ENCODE data around the gene HNF4A. TPM values are rescaled to one million over a fixed set of nuclear protein-coding genes. Genes with fewer than 3 reads are reported as not detected.

HNF4A gene
- polyA plus RNA-seq, 1 experiment: 0.04 TPM

DNA sequence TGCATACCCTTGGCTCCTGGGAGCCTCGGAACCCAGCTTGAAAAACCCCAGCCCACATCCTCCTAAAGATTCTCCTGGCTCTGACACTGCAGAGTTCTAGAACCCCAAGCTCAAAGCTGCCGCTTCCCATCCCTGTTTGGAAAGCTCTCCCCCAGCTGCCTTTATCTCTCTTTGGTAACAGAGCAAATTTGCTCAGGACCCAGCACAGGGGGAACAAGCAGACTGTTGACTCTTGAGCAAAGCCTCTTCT lies 38.9 kb downstream of the HNF4A start:
- H3K27me3 ChIP-seq (ENCODE audit: control insufficient read depth, insufficient read depth, low read length): peaks cover 9% of the 10 kb centered on the region
- ChIA-PET CTCF (interaction anchor here (0.6 to 3.0 kb wide), 5 partner anchors 9 to 77 kb away, joined by 3 to 19 read pairs (median 4); no protein-coding TSS in a partner anchor), POLR2A (no interaction called here)
- H3K36me3 ChIP-seq (ENCODE audit: control insufficient read depth, insufficient read depth, low read length): no peaks in the 10 kb centered on the region
- H3K4me3 ChIP-seq (ENCODE audit: low read depth, low read length): no peak overlapping the region
- TF ChIP-seq, protein P1, sequence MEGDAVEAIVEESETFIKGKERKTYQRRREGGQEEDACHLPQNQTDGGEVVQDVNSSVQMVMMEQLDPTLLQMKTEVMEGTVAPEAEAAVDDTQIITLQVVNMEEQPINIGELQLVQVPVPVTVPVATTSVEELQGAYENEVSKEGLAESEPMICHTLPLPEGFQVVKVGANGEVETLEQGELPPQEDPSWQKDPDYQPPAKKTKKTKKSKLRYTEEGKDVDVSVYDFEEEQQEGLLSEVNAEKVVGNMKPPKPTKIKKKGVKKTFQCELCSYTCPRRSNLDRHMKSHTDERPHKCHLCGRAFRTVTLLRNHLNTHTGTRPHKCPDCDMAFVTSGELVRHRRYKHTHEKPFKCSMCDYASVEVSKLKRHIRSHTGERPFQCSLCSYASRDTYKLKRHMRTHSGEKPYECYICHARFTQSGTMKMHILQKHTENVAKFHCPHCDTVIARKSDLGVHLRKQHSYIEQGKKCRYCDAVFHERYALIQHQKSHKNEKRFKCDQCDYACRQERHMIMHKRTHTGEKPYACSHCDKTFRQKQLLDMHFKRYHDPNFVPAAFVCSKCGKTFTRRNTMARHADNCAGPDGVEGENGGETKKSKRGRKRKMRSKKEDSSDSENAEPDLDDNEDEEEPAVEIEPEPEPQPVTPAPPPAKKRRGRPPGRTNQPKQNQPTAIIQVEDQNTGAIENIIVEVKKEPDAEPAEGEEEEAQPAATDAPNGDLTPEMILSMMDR (IDR thresholded peaks at IDR 0.05; ENCODE audit: insufficient read depth, low read depth, low read length): no peak
- DNase-seq (ENCODE audit: low read depth): no peak

DNA sequence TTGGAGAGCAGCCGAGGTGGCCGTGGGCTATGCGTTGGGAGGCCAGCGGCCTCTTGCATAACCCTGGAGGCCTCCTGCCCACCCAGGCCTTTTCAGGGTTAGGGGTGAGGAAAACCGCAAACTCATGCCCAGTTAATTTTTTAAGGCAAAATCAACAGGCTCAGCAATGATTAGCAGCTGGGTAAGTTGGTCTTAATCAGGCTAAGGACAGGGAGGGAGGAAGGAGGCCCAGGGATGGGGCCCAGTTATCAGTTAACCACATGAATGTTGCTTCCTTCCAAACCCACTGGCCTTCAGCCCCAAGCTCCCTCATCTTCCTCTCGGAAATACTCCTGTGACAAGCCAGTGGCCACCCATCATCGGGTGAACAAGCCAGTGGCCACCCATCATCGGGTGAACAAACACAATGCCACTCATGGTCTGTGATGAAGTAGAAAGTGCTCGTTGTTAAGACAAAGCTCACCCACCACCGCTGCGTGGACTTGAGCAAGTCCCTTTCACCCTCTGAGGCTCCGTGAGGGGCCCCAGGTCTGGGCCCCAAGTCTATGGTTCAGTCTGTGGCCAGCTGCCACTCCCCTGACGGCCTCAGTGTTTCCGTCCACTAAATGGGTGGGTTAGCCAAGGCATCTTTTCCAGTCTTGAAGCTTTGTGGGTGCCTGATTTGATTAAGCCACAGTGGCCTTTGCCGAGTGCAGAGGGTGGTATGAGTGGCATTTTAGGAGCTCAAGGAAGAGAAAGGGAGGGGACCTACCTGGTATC lies 39.4 kb downstream of the HNF4A start:
- no peak for DNase-seq (ENCODE audit: low read depth)
- peaks cover 10% of the 10 kb centered on the region for H3K27me3 ChIP-seq (ENCODE audit: control insufficient read depth, insufficient read depth, low read length)
- H3K4me3 ChIP-seq (ENCODE audit: low read depth, low read length): no peak overlapping the region
- ChIA-PET POLR2A (no interaction called here), CTCF (interaction anchor here (0.6 to 3.0 kb wide), 6 partner anchors 8 to 77 kb away, joined by 3 to 19 read pairs (median 4); no protein-coding TSS in a partner anchor)
- TF ChIP-seq, protein P1 (IDR thresholded peaks at IDR 0.05; ENCODE audit: insufficient read depth, low read depth, low read length): no peak
- H3K36me3 ChIP-seq (ENCODE audit: control insufficient read depth, insufficient read depth, low read length): no peaks in the 10 kb centered on the region

DNA sequence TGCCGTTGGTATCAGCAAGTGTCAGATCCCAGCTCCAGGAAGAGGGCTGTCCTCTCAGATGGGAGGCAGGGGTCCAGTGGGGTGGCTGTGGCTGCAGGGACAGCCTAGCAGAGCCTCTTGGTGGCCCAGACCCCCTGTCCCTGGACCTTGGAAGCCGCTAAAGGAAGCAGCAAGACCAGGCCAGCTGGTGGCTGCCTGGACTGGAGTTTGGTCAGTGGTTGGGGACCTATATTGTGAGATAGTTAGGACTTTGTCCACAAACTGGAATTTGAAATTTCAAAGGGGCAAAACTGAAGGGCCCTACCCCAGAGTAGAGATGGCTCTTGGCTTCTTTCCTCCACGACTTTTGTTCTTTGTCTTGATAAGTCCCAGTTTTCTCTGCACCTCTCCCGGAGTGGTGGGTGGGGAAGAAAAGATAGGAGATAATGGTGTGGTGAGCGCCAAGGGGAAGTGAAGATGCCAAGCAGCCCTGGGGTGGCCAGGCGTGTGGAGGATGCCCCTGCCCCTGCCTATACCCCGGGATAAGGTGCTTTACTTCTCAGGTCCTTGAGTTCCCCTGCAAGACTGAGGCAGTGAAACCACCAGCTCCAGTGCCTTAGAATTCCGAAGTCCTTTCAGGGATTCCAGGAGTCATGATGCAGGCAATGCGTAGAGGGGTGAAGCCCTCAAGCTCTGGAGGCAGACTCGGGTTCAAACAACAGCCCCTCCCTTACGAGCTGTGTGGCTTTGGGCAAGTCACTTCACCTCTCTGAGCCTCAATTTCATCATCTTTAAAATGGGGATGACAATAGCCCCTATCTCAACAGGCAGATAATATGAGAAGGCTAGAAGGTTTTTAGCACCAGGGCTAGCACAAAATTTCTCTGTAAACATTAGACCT lies 40.2 kb downstream of the HNF4A start:
- ChIA-PET CTCF (interaction anchor here (0.9 to 3.0 kb wide), 5 partner anchors 8 to 76 kb away, joined by 3 to 19 read pairs (median 4); no protein-coding TSS in a partner anchor), POLR2A (no interaction called here)
- TF ChIP-seq, protein P1 (IDR thresholded peaks at IDR 0.05; ENCODE audit: insufficient read depth, low read depth, low read length): no peak
- Histone ChIP-seq H3K27me3 (ENCODE audit: control insufficient read depth, insufficient read depth, low read length) (peaks cover 8% of the 10 kb centered on the region), H3K36me3 (ENCODE audit: control insufficient read depth, insufficient read depth, low read length) (no peaks in the 10 kb centered on the region), H3K4me3 (ENCODE audit: low read depth, low read length) (no peak overlapping the region)
- DNase-seq (ENCODE audit: low read depth): no peak

DNA sequence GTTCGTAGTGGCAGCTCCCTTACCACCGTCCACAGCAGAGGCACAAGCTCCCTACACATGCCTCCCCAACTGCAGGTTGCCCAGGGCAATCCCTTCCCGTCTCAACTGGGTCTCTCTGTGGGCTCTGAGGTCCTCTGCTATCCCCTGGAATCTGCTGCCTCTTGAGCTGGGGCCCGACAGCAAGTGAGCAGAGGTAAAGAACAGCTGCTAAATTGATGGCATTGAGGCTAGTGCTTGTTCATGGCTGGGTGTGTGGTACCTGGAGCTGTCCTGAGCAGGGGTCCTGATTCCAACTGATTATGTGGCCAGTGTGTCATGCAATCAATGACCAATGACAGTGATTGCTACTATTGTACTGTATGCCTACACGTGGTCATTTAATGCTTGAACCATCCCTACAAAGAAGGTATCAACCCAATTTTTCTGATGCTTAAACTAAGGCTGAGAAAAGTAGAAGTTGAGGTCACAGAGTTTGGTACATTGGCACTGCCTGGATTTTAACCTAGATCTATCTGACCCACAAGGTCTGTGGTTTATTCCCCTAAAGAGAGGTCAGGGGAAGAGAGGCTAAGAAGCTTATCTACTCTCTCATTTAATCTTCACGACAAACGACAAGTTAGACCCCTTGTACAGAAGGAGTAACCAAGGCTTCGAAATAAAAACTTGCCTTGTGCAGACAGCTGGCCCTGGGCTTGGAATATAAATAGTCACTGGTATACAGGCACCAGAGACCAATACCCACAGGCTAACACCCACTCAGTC lies 41.1 kb downstream of the HNF4A start:
- no peak overlapping the region for H3K4me3 ChIP-seq (ENCODE audit: low read depth, low read length)
- H3K27me3 ChIP-seq (ENCODE audit: control insufficient read depth, insufficient read depth, low read length): peaks cover 8% of the 10 kb centered on the region
- no peak for DNase-seq (ENCODE audit: low read depth)
- ChIA-PET POLR2A (no interaction called here), CTCF (interaction anchor here (1.6 to 3.0 kb wide), 3 partner anchors 11 to 75 kb away, joined by 3 to 19 read pairs (median 13); no protein-coding TSS in a partner anchor)
- no peaks in the 10 kb centered on the region for H3K36me3 ChIP-seq (ENCODE audit: control insufficient read depth, insufficient read depth, low read length)
- TF ChIP-seq, protein P1 (IDR thresholded peaks at IDR 0.05; ENCODE audit: insufficient read depth, low read depth, low read length): no peak
